NK-92 (cell line): Measurements from ENCODE around the gene SMARCAL1.
"Not testable (repeated sequence)": the region's sequence is repeated elsewhere in the genome, so short reads cannot be mapped to it uniquely, and the experiment has no call there.

Source experiments
- DNase-seq: peaks from one replicate; lab custom pipeline; 2025; ENCODE audit not compliant: unreplicated experiment; lab: John Stamatoyannopoulos, UW

The SMARCAL1 gene

GRCh38 chr2:216412022-216412999 lies at the start of gene SMARCAL1:
SMARCAL1 (plus strand) TSS chr2:216412484; CDS start chr2:216414705, 2,221 bp downstream.
- DNase-seq, result peak; percentile 90

DNA sequence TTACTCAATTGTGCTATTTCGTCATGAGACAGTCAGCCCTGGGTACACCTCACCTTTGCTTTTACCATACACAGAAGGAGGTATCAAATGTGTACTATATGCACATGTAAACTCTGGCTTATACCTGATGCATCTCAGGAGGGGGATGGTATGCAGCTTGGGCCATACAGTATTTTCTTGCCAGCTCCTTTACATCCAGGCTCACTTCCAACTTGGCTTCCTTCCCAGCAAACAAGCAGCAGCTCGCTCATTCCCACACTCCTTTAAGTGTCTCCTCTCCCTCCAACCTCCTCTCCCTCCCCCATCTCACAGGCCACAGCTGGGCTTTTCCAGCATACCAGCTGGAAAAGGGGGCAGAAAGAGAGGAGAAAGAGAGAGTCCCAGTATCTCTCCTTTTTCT lies 49.6 kb upstream of the SMARCAL1 start:
- no peak for DNase-seq

DNA sequence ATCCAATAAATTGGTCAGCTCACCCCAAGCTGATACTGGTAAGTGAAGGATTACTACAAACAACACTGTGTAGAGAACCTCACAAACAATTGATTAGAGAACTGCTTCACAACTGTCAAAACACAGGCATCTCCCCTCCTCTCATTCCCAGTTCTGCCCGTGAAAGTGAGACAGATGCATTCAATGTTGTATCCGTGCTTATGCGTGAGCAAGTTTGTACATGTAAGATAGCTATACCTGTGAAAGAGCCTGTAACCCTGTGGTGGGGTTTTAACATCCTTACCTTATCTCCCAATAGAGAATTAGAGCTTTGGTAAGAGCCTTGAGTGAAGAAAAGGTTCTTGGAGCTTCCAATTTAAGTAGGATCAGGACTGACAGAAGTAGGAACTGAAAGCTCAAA lies 49.1 kb upstream of the SMARCAL1 start:
- DNase-seq, result no peak

GRCh38 chr2:216365518-216365917 lies 46.8 kb upstream of the SMARCAL1 start:
- no peak for DNase-seq

- no peak for DNase-seq
These were observed 45.4 kb upstream of the SMARCAL1 start for GRCh38 chr2:216366777-216367471.

DNA sequence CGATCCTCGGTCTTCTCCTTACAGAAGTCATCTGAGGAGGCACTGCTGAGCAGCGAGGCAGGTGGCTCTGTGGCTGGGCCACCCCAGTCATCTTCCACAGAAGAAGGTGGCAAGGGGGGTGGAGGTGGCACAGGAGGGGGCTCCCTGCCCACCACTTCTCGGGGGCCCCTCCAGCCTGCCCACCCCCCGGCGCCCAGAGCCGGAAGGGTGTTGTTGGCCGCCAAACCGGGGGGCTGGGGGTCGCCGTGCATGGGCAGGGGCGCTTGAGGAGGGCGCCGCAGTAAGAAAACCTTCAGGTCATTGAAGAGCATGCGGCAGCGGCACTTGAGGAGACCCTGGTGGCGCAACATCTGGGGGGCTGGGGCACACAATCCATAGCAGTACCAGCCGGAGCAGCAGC lies 42.5 kb upstream of the SMARCAL1 start:
- DNase-seq, result no peak

DNA sequence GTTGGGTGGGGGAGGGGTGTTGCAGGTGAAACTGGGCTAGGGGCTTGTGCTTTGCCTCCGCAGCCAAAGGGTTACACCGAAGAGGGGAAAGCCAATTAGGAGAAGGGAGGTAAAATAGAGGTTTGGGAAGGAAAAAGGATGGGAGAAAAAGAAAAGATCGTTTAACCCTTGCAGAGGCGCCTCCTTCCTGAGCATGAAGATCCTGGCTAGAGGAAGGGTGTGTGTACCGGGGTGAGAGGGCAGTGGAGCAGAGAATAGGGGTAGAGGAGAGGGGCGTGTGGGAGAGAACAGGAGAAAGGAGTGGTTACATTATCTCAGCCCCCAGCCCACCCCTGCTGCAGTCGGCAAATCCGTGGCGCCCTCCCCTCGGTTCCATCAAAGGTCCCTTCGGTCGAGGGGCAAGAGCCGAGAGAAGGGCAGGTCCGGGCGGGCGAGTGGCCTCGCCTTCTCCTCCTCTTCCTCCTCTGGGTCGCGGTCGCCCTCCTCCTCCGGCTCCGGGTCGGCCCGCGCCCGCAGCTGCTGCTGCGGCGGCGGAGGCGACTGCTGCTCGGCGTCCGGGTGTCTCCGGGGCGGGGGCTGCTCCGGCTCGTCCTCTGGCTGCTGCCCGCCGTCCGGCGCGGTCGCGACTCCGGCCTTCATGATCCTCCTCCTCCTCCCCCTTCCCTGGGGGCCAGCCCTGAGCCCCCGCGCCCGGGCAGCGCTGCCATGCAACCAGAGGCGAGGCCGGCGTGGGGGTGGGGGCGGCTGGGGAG lies 41.1 kb upstream of the SMARCAL1 start:
- no peak for DNase-seq

GRCh38 chr2:216371721-216372702 lies 40.3 kb upstream of the SMARCAL1 start, which contains the start of gene MARCHF4:
MARCHF4 (minus strand) TSS chr2:216372483; CDS start chr2:216370260, 2,223 bp downstream.
- no peak for DNase-seq

GRCh38 chr2:216372761-216373291 lies 39.5 kb upstream of the SMARCAL1 start:
- no peak for DNase-seq

DNA sequence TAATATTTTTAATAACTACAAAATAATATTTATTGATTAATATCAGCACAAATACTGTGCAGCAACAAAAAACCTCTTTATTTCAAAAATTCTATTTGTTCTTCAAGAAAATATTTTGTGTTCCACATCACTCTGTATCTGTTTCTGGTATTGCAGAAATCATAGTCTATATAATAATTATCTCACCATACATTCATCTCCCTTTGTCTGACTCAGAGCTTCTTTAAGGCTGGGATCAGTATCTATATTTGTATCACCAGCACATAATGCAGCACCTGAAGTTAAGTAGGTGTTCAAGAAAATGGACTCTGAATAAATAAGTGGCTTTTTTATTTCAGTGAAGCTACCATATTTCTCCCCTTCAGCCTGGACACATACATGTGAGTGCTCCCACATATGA lies 38.4 kb upstream of the SMARCAL1 start:
- no peak for DNase-seq

- no peak for DNase-seq
These were observed 37.0 kb upstream of the SMARCAL1 start for GRCh38 chr2:216375286-216375685.

GRCh38 chr2:216379977-216380376 lies 32.3 kb upstream of the SMARCAL1 start:
- DNase-seq, result no peak

- DNase-seq, result not testable (repeated sequence)
These were observed 27.9 kb upstream of the SMARCAL1 start for GRCh38 chr2:216384409-216384808.

DNA sequence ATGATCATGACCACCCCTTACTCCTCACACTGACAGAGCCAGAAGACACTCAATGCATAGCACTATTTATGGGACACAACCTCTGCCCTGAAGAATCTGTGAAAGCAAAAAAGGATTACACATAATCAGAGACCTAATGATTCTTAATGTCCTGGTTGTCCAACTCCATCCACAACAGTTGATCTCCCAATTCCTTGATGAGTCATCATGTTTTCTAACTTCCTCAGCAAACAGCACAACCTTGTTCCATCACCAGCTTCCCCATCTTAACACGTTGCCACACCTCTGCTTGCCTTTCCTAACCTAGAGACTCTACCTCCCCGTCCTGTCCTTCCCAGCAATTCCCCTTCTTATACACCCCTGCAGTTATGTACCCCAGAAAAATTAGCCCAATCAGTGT lies 26.8 kb upstream of the SMARCAL1 start:
- no peak for DNase-seq

DNA sequence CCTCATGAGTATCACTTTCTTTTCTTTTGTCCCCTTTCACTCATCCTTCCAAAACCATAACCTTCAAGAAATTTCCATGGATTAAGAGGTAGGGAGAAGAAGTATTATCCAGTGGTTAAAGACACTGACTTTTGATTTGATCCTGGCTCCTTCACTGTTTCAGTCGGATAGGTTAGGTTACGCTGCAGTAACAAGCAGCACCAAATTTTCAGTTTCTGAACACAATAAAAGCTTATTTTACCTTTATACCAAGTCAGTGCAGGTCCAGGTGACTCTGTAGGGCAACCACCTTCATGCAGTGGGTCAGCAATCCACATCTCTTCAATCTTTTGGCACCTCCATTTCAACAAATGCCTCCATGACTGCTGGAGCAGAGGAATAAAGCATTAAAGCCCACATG lies 25.0 kb upstream of the SMARCAL1 start:
- DNase-seq, result no peak

DNA sequence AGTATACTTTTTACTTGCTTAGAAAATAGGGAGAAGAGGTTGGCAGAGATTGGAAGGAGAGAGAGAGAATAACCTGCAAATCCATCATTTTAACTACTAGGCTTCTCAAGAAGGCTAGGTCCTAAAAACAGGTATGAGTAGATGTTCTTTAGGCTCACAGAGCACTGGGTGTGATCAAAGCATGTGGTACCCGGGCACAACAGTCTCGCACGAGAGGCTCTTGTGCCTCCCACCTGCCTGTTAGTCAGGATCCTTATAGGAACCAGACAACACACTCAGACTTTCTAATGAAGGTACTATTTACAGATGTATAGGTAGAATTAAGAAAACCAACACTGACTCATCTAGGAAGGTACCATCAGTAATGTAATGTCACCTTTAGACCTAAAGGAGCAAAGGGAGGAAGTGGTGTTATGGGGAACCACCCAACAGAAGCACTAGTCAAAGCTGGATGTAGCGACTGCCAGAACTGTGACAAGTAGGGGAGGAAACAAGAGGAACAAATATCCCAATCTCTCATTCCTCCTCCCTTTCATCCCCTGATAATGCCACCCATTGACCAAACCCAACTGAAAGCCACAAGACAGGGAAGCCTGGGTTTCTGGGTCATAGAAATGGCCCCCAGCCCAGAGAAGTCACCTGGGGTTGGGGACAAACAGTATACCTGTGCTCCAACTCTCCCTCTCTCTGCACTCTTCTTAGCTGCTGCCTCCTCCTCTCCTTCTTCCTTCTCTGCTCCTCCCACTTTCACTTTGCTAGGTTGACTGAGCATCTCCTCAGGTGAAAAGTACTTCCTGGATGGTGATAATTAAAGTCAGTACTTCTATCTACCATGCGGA lies 24.0 kb upstream of the SMARCAL1 start:
- no peak for DNase-seq

DNA sequence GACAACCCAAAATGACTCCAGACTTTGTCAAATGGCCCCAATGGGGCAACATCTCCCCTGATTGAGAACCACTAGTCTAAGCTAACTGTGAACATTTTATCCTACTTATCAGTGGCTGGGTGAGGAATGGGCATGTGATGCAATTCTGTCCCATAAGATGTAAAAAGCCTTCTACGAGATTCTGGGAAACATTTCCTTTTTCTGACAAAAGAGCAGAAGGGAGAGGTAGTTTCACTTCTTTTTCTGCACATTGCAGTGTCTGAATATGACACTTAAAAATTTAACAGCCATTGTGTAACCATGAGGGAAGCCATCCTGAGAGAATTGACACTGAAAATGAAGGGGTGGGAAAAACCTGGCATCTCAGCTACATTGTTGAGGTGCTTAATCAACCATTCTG lies 22.7 kb upstream of the SMARCAL1 start:
- DNase-seq, result no peak

DNA sequence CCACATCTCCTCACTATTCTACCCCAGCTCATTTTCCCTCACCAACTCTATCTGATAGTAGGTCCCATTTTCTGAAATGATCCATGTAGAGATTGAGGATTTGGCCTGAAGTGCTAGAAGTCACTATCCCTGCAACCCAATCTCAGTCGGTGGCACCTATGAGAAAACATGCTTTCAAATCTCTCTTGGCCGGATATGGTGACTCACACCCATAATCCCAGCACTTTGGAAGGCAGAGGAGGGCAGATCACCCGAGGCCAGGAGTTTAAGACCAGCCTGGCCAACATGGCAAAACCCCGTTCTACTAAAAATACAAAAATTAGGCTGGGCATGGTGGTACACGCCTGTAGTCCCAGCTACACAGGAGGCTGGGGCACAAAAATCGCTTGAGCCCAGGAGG lies 20.9 kb upstream of the SMARCAL1 start:
- no peak for DNase-seq

DNA sequence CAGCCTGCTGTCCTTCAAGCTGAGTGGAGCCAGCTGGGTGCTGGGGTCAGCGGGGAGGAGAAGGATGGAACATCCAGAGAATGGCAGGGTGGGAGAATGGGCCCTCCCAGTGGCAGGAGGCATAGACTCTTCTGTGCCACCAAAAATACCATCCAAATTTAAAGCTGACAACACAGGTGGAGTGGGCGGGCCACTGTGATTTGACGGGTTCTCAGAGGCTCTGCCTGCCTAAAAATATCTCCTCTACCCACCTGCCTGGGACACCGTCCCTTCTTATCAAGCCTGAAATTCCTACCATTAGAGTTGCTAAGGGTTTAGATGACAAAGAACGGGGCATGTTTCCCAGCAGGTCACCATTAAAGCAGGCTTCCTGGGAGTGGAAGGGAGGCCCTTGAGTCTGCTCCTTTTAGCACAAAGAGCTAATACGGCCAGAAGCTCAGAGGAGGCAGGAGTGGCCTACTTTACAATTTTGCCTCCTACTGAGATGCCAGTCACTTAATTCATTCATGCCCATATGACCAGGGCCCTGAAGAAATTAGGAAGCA lies 20.2 kb upstream of the SMARCAL1 start:
- no peak for DNase-seq
